HEK293T (cell line): ENCODE data around the gene PHAF1.

ENCODE experiments used
- BHLHE40 ChIP-seq: fragments of 450-650 bp; IDR thresholded peaks from 2 replicates; pipeline ENCODE4 v1.6.1; 2016; ENCODE audit warnings: mild to moderate bottlenecking, moderate library complexity, borderline replicate concordance
- ELF4 ChIP-seq: fragments of 450-650 bp; IDR thresholded peaks from 2 replicates; pipeline ENCODE4 v1.6.1; 2017; ENCODE audit warnings: antibody characterized with exemption
- FOXA1 ChIP-seq: fragments of 450-650 bp; IDR thresholded peaks from 2 replicates; pipeline ENCODE4 v1.6.1; 2016; ENCODE audit warnings: mild to moderate bottlenecking
- FOXM1 ChIP-seq: fragments of 450-650 bp; IDR thresholded peaks from 2 replicates; pipeline ENCODE4 v1.6.1; 2017; ENCODE audit warnings: mild to moderate bottlenecking, borderline replicate concordance
- HDGF ChIP-seq: fragments of 450-650 bp; IDR thresholded peaks from 2 replicates; pipeline ENCODE4 v1.6.1; 2017; ENCODE audit warnings: antibody characterized with exemption, borderline replicate concordance
- L3MBTL2 ChIP-seq: fragments of 450-650 bp; conservative IDR thresholded peaks from 2 replicates; pipeline ENCODE4 v1.6.1; 2016; ENCODE audit warnings: mild to moderate bottlenecking
- LEF1 ChIP-seq: fragments of 450-650 bp; IDR thresholded peaks from 2 replicates; pipeline ENCODE4 v1.6.1; 2017; ENCODE audit warnings: mild to moderate bottlenecking, borderline replicate concordance
- SP1 ChIP-seq: fragments of 450-650 bp; IDR thresholded peaks from 2 replicates; pipeline ENCODE4 v1.6.1; 2017
- SUZ12 ChIP-seq: fragments of 450-650 bp; IDR thresholded peaks from 2 replicates; pipeline ENCODE4 v1.6.1; 2016; ENCODE audit warnings: mild to moderate bottlenecking
- ZNF384 ChIP-seq: fragments of 450-650 bp; IDR thresholded peaks from 2 replicates; pipeline ENCODE4 v1.6.1; 2016

- TF ChIP-seq FOXA1 (no peak), ZNF384 (no peak), BHLHE40 (no peak), SP1 (no peak), L3MBTL2 (no peak), SUZ12 (no peak), ELF4 (no peak), HDGF (no peak), LEF1 (no peak), FOXM1 (no peak)
Observed at GRCh38 chr16:67156143-67156844, 46.6 kb downstream of the PHAF1 start.
